ENCODE data around the gene RTL1.

RTL1 gene

DNA sequence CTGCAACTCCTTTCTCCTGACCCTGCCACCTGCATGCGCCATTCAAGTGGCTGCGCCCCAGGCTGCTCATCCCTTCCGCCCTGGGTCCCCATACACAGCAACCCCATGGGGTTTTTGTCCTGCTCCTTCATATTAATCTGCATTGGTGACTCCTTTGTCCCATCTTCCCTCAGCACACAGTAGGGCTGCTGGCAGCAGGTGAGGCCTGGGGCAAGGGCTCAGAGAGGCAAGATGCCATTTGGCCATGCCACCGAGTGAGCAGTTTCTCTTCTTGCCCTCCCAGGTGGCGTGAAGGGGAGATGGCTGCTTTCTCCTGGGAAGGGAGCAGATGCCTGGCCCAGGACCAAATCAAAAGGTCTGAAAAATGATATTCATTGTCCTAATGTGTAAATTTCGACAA is 9.1 kb downstream of the RTL1 start:
- H3K27ac ChIP-seq (replicated peaks): no peak overlapping the region

DNA sequence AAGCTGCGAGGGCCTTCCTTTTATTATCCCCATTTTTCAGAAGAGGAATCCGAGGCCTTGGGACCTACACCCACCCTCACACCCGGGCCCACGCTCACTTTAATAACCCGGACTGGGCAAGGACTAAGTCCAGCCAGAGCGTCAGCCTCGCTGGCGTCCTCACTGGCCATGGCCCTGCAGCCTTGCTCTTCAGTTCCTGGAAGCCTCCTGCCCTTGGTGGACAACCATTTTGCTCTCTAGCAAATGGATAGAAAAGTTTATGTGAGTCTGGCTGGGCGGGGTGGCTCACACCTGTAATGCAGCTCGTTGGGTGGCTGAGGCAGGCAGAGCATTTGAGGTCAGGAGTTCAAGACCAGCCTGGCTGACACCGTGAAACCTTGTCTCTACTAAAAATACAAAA is 9.8 kb downstream of the RTL1 start:
- DNase-seq (ENCODE audit: low read depth in 1 of 2, low spot score in 1 of 2): no peak
- Histone ChIP-seq H3K27me3 (ENCODE audit: insufficient read depth, poor library complexity, severe bottlenecking) (peaks cover 6% of the 10 kb centered on the region), H3K4me3 (replicated peaks; ENCODE audit: insufficient read depth, low read length) (no peak overlapping the region), H3K27ac (replicated peaks) (no peak overlapping the region)
- TF ChIP-seq POLR2AphosphoS5 (IDR thresholded peaks at IDR 0.05; ENCODE audit: low read depth) (no peak), GABPA (IDR thresholded peaks at IDR 0.05; ENCODE audit: low read depth) (no peak), SPI1 (IDR thresholded peaks at IDR 0.05; ENCODE audit: borderline replicate concordance, low read depth) (no peak), CTCF (IDR thresholded peaks at IDR 0.05; ENCODE audit: insufficient read depth, low read length) (no peak)
- TF ChIP-seq, protein P1, sequence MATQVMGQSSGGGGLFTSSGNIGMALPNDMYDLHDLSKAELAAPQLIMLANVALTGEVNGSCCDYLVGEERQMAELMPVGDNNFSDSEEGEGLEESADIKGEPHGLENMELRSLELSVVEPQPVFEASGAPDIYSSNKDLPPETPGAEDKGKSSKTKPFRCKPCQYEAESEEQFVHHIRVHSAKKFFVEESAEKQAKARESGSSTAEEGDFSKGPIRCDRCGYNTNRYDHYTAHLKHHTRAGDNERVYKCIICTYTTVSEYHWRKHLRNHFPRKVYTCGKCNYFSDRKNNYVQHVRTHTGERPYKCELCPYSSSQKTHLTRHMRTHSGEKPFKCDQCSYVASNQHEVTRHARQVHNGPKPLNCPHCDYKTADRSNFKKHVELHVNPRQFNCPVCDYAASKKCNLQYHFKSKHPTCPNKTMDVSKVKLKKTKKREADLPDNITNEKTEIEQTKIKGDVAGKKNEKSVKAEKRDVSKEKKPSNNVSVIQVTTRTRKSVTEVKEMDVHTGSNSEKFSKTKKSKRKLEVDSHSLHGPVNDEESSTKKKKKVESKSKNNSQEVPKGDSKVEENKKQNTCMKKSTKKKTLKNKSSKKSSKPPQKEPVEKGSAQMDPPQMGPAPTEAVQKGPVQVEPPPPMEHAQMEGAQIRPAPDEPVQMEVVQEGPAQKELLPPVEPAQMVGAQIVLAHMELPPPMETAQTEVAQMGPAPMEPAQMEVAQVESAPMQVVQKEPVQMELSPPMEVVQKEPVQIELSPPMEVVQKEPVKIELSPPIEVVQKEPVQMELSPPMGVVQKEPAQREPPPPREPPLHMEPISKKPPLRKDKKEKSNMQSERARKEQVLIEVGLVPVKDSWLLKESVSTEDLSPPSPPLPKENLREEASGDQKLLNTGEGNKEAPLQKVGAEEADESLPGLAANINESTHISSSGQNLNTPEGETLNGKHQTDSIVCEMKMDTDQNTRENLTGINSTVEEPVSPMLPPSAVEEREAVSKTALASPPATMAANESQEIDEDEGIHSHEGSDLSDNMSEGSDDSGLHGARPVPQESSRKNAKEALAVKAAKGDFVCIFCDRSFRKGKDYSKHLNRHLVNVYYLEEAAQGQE (IDR thresholded peaks at IDR 0.05; ENCODE audit: insufficient replicate concordance, low read depth): no peak

More for the DNA sequence above, 9.1 kb downstream of the RTL1 start:
- Histone ChIP-seq H3K27me3 (ENCODE audit: insufficient read depth, poor library complexity, severe bottlenecking) (peaks cover 9% of the 10 kb centered on the region), H3K4me3 (replicated peaks; ENCODE audit: insufficient read depth, low read length) (no peak overlapping the region)
- TF ChIP-seq GABPA (IDR thresholded peaks at IDR 0.05; ENCODE audit: low read depth) (no peak), POLR2AphosphoS5 (IDR thresholded peaks at IDR 0.05; ENCODE audit: low read depth) (no peak), SPI1 (IDR thresholded peaks at IDR 0.05; ENCODE audit: borderline replicate concordance, low read depth) (no peak), CTCF (IDR thresholded peaks at IDR 0.05; ENCODE audit: insufficient read depth, low read length) (no peak)
- no peak for DNase-seq (ENCODE audit: low read depth in 1 of 2, low spot score in 1 of 2)

- TF ChIP-seq GABPA (IDR thresholded peaks at IDR 0.05; ENCODE audit: low read depth) (no peak), CTCF (IDR thresholded peaks at IDR 0.05; ENCODE audit: insufficient read depth, low read length) (no peak), SPI1 (IDR thresholded peaks at IDR 0.05; ENCODE audit: borderline replicate concordance, low read depth) (no peak), POLR2AphosphoS5 (IDR thresholded peaks at IDR 0.05; ENCODE audit: low read depth) (no peak)
- TF ChIP-seq, protein P1 (IDR thresholded peaks at IDR 0.05; ENCODE audit: insufficient replicate concordance, low read depth): no peak
- Histone ChIP-seq H3K27ac (replicated peaks) (no peak overlapping the region), H3K27me3 (ENCODE audit: insufficient read depth, poor library complexity, severe bottlenecking) (peaks cover 8% of the 10 kb centered on the region), H3K4me3 (replicated peaks; ENCODE audit: insufficient read depth, low read length) (no peak overlapping the region)
- DNase-seq (ENCODE audit: low read depth in 1 of 2, low spot score in 1 of 2): no peak
Measured at GRCh38 chr14:100893228-100893601, 10.3 kb downstream of the RTL1 start.

Measured in HL-60 (cell line).